ENCODE results near the gene NSD2.
A peak's percentile ranks its signal among the peaks of the same experiment; 100 is the strongest.

The NSD2 gene

DNA sequence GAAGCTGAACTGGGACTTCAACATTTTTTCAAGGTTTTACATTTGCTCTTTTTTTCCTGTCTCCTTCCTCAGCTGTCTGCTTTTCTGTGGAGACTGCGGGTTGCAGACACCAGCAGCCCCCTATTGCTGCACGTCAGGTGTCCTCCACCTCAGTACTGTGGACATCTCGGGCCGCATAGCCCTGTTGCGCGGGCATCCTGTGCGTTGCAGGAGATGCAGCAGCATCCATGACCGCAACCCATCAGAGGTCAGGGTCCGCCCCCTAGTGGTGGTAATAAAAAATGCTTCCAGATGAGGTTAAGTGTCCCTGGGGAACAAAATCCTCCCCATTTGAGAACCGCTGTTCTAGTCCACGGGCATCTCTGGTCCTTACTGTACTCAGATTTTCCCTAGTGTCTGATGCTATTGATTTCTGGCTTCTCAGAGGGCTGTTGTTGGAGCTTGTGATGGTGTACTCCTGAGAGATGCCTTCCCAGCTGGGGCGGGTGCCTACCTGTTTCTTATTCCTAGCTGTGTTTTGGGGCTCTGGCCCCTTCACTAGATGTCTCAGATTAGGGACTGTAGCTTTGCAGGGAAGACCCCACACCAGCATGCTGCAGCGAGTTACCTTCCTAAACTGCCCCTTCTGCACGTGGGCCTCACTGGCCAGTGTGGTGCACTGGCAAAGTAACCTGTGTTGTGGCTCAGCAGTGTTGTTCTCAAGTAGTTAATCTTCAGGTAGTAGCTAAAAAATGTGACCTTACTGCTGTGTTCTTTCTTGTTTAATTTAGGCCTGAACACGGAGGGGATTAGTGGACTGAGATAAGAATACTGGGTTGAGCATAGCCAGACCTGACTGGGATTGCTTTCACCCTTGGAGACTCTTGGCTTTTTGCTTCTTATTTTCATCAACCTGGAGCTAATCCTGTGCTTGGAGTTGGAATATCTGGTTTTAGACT lies 28.2 kb downstream of the NSD2 start:
- peak; percentile 64 to 86 for DNase-seq
- Histone ChIP-seq H4K91ac (ENCODE audit: low read depth, low read length) (no peak overlapping the region), H3K36me3 (ENCODE audit: control insufficient read depth in 1 of 2, insufficient read depth in 2 of 2, low read length in 2 of 2) (peaks cover 18 to 29% of the 10 kb centered on the region in 2 experiments)

DNA sequence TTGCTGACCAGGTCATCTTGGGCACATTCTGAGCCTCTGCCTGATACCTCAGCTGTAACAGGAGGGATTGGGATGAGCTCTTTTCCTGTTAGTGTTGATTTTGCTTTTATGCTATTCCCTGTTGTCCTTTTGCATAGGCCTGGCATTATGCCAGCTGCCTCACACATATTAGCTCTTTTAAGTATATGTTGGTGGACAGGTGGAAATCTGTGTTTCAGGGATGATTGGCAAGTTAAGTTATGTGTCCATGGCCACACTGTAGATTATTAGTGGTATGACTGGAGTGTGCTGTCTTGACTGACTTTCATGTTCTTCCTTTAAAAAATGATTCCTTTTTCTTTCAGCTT lies 28.9 kb downstream of the NSD2 start:
- Histone ChIP-seq H3K4me3 (ENCODE audit: low read depth, low read length) (no peak overlapping the region), H3K36me3 (ENCODE audit: control insufficient read depth in 1 of 2, insufficient read depth in 2 of 2, low read length in 2 of 2) (peaks cover 18 to 30% of the 10 kb centered on the region in 2 experiments), H3K27ac (ENCODE audit: low read depth, low read length) (no peak overlapping the region), H2BK120ac (ENCODE audit: insufficient read depth, low read length, poor library complexity) (no peak overlapping the region), H3K79me1 (ENCODE audit: low read length) (no peaks in the 10 kb centered on the region), H3K27me3 (ENCODE audit: insufficient read depth, low read length) (no peaks in the 10 kb centered on the region), H2BK12ac (ENCODE audit: low read length) (no peak overlapping the region), H3K4me2 (ENCODE audit: low read length) (no peak overlapping the region), H3K9ac (ENCODE audit: low read length) (no peak overlapping the region), H3K14ac (ENCODE audit: low read length) (no peak overlapping the region), H3K9me3 (ENCODE audit: insufficient read depth, low read depth, low read length) (no peaks in the 10 kb centered on the region), H3K23ac (ENCODE audit: low read length) (no peak overlapping the region), H4K91ac (ENCODE audit: low read depth, low read length) (no peak overlapping the region), H4K8ac (ENCODE audit: low read depth, low read length) (no peak overlapping the region), H3K4me1 (ENCODE audit: control insufficient read depth in 1 of 2, insufficient read depth in 2 of 2, low read length in 2 of 2) (no peaks in the 10 kb centered on the region), H3K18ac (ENCODE audit: low read length) (no peak overlapping the region), H3K4ac (ENCODE audit: low read depth, low read length) (no peak overlapping the region), H4K12ac (ENCODE audit: low read depth, low read length) (no peak overlapping the region), H2AFZ (ENCODE audit: insufficient read depth, low read length, poor library complexity) (no peak overlapping the region), H2BK5ac (ENCODE audit: low read depth, low read length, poor library complexity) (no peak overlapping the region), H3K79me2 (ENCODE audit: control insufficient read depth, insufficient read depth, low read length, poor library complexity) (no peaks in the 10 kb centered on the region), H2AK5ac (ENCODE audit: low read length) (no peak overlapping the region)
- DNase-seq = no peak

More for the DNA sequence above, 28.2 kb downstream of the NSD2 start:
- Histone ChIP-seq H3K9me3 (ENCODE audit: insufficient read depth, low read depth, low read length) (no peaks in the 10 kb centered on the region), H3K4me1 (ENCODE audit: control insufficient read depth in 1 of 2, insufficient read depth in 2 of 2, low read length in 2 of 2) (no peaks in the 10 kb centered on the region), H4K12ac (ENCODE audit: low read depth, low read length) (no peak overlapping the region), H3K14ac (ENCODE audit: low read length) (no peak overlapping the region), H3K9ac (ENCODE audit: low read length) (peak overlapping the region; percentile 19), H2BK5ac (ENCODE audit: low read depth, low read length, poor library complexity) (no peak overlapping the region), H3K27ac (ENCODE audit: low read depth, low read length) (no peak overlapping the region), H3K4ac (ENCODE audit: low read depth, low read length) (no peak overlapping the region), H3K79me2 (ENCODE audit: control insufficient read depth, insufficient read depth, low read length, poor library complexity) (no peaks in the 10 kb centered on the region), H3K18ac (ENCODE audit: low read length) (no peak overlapping the region), H2BK12ac (ENCODE audit: low read length) (no peak overlapping the region), H3K4me3 (ENCODE audit: low read depth, low read length) (peak overlapping the region; percentile 59), H3K23ac (ENCODE audit: low read length) (no peak overlapping the region), H2BK120ac (ENCODE audit: insufficient read depth, low read length, poor library complexity) (no peak overlapping the region), H4K8ac (ENCODE audit: low read depth, low read length) (no peak overlapping the region), H3K4me2 (ENCODE audit: low read length) (no peak overlapping the region), H2AK5ac (ENCODE audit: low read length) (no peak overlapping the region), H3K79me1 (ENCODE audit: low read length) (no peaks in the 10 kb centered on the region), H3K27me3 (ENCODE audit: insufficient read depth, low read length) (no peaks in the 10 kb centered on the region), H2AFZ (ENCODE audit: insufficient read depth, low read length, poor library complexity) (no peak overlapping the region)
- no CpG with 5 or more reads among the region's 15 CpGs for WGBS (ENCODE audit: extremely low coverage, insufficient coverage, insufficient read length)

DNA sequence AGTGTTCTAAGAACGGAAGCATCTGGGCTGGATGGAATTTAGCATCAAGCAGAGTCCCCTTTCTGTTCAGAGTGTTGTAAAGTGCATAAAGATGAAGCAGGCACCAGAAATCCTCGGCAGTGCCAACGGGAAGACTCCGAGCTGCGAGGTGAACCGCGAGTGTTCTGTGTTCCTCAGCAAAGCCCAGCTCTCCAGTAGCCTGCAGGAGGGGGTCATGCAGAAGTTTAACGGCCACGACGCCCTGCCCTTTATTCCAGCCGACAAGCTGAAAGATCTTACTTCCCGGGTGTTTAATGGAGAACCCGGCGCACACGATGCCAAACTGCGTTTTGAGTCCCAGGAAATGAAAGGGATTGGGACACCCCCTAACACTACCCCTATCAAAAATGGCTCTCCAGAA lies 29.4 kb downstream of the NSD2 start:
- Histone ChIP-seq H4K8ac (ENCODE audit: low read depth, low read length) (no peak overlapping the region), H3K27ac (ENCODE audit: low read depth, low read length) (no peak overlapping the region), H4K12ac (ENCODE audit: low read depth, low read length) (no peak overlapping the region), H3K4ac (ENCODE audit: low read depth, low read length) (no peak overlapping the region), H2AFZ (ENCODE audit: insufficient read depth, low read length, poor library complexity) (no peak overlapping the region), H4K91ac (ENCODE audit: low read depth, low read length) (no peak overlapping the region), H3K4me3 (ENCODE audit: low read depth, low read length) (no peak overlapping the region), H3K14ac (ENCODE audit: low read length) (no peak overlapping the region), H3K4me1 (ENCODE audit: control insufficient read depth in 1 of 2, insufficient read depth in 2 of 2, low read length in 2 of 2) (no peaks in the 10 kb centered on the region), H3K4me2 (ENCODE audit: low read length) (no peak overlapping the region), H3K36me3 (ENCODE audit: control insufficient read depth in 1 of 2, insufficient read depth in 2 of 2, low read length in 2 of 2) (peaks cover 23 to 35% of the 10 kb centered on the region in 2 experiments), H3K79me2 (ENCODE audit: control insufficient read depth, insufficient read depth, low read length, poor library complexity) (no peaks in the 10 kb centered on the region), H2BK12ac (ENCODE audit: low read length) (no peak overlapping the region), H3K9me3 (ENCODE audit: insufficient read depth, low read depth, low read length) (peaks cover 2% of the 10 kb centered on the region), H3K18ac (ENCODE audit: low read length) (peak overlapping the region; percentile 6), H2BK120ac (ENCODE audit: insufficient read depth, low read length, poor library complexity) (no peak overlapping the region), H3K9ac (ENCODE audit: low read length) (no peak overlapping the region), H2AK5ac (ENCODE audit: low read length) (no peak overlapping the region), H2BK5ac (ENCODE audit: low read depth, low read length, poor library complexity) (no peak overlapping the region), H3K79me1 (ENCODE audit: low read length) (no peaks in the 10 kb centered on the region), H3K27me3 (ENCODE audit: insufficient read depth, low read length) (no peaks in the 10 kb centered on the region), H3K23ac (ENCODE audit: low read length) (no peak overlapping the region)
- no peak for DNase-seq
- no CpG with 5 or more reads among the region's 16 CpGs for WGBS (ENCODE audit: extremely low coverage, insufficient coverage, insufficient read length)

DNA sequence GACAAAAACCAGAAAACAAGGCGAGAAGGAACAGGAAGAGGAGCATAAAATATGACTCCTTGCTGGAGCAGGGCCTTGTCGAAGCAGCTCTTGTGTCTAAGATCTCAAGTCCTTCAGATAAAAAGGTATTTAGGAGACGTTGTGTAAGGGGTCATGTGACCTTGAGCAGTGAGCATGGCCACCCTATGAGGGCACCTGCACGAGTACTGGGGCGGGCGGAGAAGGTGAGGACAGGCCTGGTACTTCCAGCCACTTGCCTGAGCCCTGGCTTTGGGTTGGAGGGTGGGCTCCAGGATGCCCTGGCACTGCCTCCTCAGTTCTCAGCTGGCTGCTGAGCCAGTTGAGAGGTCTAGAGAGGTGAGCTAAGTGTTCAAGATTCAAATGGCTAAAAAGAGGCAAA lies 29.9 kb downstream of the NSD2 start:
- Histone ChIP-seq H4K12ac (ENCODE audit: low read depth, low read length) (no peak overlapping the region), H3K23ac (ENCODE audit: low read length) (no peak overlapping the region), H2BK12ac (ENCODE audit: low read length) (no peak overlapping the region), H3K27me3 (ENCODE audit: insufficient read depth, low read length) (no peaks in the 10 kb centered on the region), H3K14ac (ENCODE audit: low read length) (no peak overlapping the region), H3K79me1 (ENCODE audit: low read length) (no peaks in the 10 kb centered on the region), H3K4me2 (ENCODE audit: low read length) (no peak overlapping the region), H3K4me1 (ENCODE audit: control insufficient read depth in 1 of 2, insufficient read depth in 2 of 2, low read length in 2 of 2) (no peaks in the 10 kb centered on the region), H2AK5ac (ENCODE audit: low read length) (no peak overlapping the region), H2BK120ac (ENCODE audit: insufficient read depth, low read length, poor library complexity) (no peak overlapping the region), H2AFZ (ENCODE audit: insufficient read depth, low read length, poor library complexity) (no peak overlapping the region), H4K8ac (ENCODE audit: low read depth, low read length) (no peak overlapping the region), H3K9ac (ENCODE audit: low read length) (no peak overlapping the region), H2BK5ac (ENCODE audit: low read depth, low read length, poor library complexity) (no peak overlapping the region), H3K9me3 (ENCODE audit: insufficient read depth, low read depth, low read length) (peaks cover 3% of the 10 kb centered on the region), H3K79me2 (ENCODE audit: control insufficient read depth, insufficient read depth, low read length, poor library complexity) (no peaks in the 10 kb centered on the region), H3K36me3 (ENCODE audit: control insufficient read depth in 1 of 2, insufficient read depth in 2 of 2, low read length in 2 of 2) (peaks cover 24 to 37% of the 10 kb centered on the region in 2 experiments), H4K91ac (ENCODE audit: low read depth, low read length) (no peak overlapping the region), H3K18ac (ENCODE audit: low read length) (no peak overlapping the region), H3K4ac (ENCODE audit: low read depth, low read length) (no peak overlapping the region), H3K27ac (ENCODE audit: low read depth, low read length) (no peak overlapping the region), H3K4me3 (ENCODE audit: low read depth, low read length) (no peak overlapping the region)
- no CpG with 5 or more reads among the region's 6 CpGs for WGBS (ENCODE audit: extremely low coverage, insufficient coverage, insufficient read length)
- peak in 1 of 2 donors; percentile 13 for DNase-seq
